Rectal smooth muscle tissue (tissue), 1 donor: ENCODE data around the gene LPP.

Source experiments
- H3K27ac ChIP-seq: one replicate; pipeline ENCODE4 v1.7.0; 2013; ENCODE audit warnings: low read depth, low read length, inconsistent platforms
- H3K27me3 ChIP-seq: one replicate; pipeline ENCODE4 v1.7.0; 2013; ENCODE audit warnings: low read length; ENCODE audit not compliant: control insufficient read depth, insufficient read depth
- H3K36me3 ChIP-seq: one replicate; pipeline ENCODE4 v1.7.0; 2013; ENCODE audit warnings: low read length; ENCODE audit not compliant: control insufficient read depth, insufficient read depth
- H3K4me1 ChIP-seq: one replicate; pipeline ENCODE4 v1.7.0; 2013; ENCODE audit warnings: low read length; ENCODE audit not compliant: control insufficient read depth, insufficient read depth
- H3K4me3 ChIP-seq: one replicate; pipeline ENCODE4 v1.7.0; 2013; ENCODE audit warnings: low read length
- H3K9ac ChIP-seq: one replicate; pipeline ENCODE4 v1.7.0; 2013; ENCODE audit warnings: low read length

LPP gene

DNA sequence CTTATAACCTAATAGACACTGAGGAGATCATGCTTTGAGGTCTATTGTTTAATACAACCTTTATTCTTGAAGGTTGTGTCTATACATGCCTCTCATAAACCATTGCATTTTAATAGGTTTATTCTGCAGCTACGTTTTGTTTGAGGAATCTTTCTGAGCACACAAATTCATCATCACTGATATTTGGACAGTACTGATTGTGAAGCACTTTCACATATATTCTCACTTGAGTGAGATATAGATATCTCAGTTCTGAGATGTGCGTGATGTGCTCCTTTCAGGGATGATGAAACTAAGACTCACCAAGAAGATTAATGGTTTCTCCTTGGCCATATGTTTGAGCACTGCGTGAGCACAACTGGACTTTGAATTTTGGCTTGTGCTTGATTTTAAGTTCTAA, 374.4 kb downstream of the LPP start:
- H3K9ac ChIP-seq: no peak overlapping the region
- H3K4me1 ChIP-seq: peaks cover 9% of the 10 kb centered on the region
- no peak overlapping the region for H3K27ac ChIP-seq

DNA sequence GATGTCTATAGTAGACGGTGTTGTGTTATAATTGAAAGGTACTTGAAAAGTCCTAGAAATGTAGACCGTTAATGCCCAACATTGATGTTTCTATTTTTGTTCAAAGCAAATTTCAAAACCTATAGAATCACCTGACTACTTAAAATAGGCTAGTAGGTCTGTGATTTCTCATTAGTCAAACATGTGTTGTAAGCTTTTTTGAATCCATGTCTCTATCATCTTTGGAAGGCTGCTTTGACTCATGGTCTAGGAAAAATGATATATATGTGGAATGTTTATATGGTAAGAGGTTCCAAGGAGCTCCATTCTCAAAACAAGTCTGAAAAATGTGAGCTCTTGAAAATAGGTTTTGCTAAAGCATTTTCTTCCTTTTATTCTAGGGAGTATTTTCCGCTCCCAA, 375.3 kb downstream of the LPP start:
- no peak overlapping the region for H3K9ac ChIP-seq
- peaks cover 12% of the 10 kb centered on the region for H3K4me1 ChIP-seq

More for the DNA sequence above, 374.4 kb downstream of the LPP start:
- H3K27me3 ChIP-seq: no peaks in the 10 kb centered on the region
- no peaks in the 10 kb centered on the region for H3K36me3 ChIP-seq
- no peak overlapping the region for H3K4me3 ChIP-seq

DNA sequence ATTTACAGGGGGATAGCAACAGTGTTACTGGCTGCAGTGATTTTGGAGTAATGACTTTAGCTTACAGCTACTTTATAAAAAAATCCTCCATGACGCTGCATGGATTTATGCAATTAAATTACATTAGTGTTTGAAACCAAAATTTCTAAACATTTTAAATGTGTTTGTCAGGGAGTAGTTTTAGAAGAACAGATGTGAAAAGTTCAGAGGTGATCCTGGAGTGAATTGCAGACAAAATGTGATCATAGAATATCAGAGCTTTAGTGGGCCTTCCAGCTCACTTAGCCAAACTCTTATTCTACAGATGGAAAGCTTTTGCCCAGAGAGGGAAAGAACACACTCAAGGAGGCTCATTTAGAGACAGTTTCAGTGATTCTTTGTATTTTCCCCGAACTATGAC, 376.3 kb downstream of the LPP start:
- H3K4me3 ChIP-seq: no peak overlapping the region
- H3K36me3 ChIP-seq: no peaks in the 10 kb centered on the region
- H3K27ac ChIP-seq: peak overlapping the region; percentile 10
- H3K4me1 ChIP-seq: peaks cover 12% of the 10 kb centered on the region
- no peak overlapping the region for H3K9ac ChIP-seq
- H3K27me3 ChIP-seq: no peaks in the 10 kb centered on the region

More for the DNA sequence above, 375.3 kb downstream of the LPP start:
- no peak overlapping the region for H3K27ac ChIP-seq
- H3K4me3 ChIP-seq: no peak overlapping the region
- no peaks in the 10 kb centered on the region for H3K27me3 ChIP-seq
- H3K36me3 ChIP-seq: no peaks in the 10 kb centered on the region

DNA sequence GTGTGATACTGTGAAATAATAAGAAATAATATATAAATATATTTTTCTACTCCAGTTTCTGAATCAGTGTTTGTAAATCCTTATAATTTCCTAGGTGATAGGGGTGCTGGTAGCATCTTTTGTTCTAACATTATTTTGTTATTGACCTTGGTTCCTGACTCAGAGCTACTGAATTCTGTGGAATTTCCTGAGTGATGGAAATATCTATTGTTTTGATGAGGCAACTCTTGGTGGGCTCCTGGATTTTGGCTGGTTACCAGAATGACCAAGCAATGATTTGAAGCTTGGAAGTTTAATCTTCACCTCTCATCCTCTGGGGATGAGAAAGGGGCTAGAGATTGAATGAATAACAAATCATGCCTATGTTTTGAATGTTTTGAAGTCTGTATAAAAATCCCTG, 377.3 kb downstream of the LPP start:
- H3K4me3 ChIP-seq: no peak overlapping the region
- no peak overlapping the region for H3K9ac ChIP-seq
- H3K27ac ChIP-seq: no peak overlapping the region
- no peaks in the 10 kb centered on the region for H3K27me3 ChIP-seq
- H3K4me1 ChIP-seq: peaks cover 12% of the 10 kb centered on the region
- no peaks in the 10 kb centered on the region for H3K36me3 ChIP-seq

DNA sequence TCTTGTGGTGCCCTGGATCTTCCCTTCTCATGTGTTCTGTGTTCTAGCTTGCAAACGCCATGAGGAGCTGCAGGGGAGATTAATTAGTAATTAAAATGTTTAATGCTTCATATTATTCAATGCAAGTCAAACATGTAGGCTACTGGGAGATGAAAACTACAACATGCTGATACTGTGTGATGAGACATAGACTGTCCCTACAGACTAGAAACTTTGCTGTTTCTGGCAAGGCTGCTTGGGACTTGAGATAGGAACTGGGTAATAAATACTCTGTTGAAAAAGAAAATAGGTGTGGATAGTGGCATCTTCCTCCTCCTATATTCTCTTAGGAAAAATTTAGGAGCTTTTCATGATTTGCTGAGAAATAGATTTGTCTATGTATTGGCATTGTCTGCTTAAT, 379.2 kb downstream of the LPP start:
- Histone ChIP-seq H3K4me3 (no peak overlapping the region), H3K27ac (no peak overlapping the region), H3K4me1 (peaks cover 12% of the 10 kb centered on the region), H3K36me3 (no peaks in the 10 kb centered on the region), H3K27me3 (no peaks in the 10 kb centered on the region), H3K9ac (no peak overlapping the region)

DNA sequence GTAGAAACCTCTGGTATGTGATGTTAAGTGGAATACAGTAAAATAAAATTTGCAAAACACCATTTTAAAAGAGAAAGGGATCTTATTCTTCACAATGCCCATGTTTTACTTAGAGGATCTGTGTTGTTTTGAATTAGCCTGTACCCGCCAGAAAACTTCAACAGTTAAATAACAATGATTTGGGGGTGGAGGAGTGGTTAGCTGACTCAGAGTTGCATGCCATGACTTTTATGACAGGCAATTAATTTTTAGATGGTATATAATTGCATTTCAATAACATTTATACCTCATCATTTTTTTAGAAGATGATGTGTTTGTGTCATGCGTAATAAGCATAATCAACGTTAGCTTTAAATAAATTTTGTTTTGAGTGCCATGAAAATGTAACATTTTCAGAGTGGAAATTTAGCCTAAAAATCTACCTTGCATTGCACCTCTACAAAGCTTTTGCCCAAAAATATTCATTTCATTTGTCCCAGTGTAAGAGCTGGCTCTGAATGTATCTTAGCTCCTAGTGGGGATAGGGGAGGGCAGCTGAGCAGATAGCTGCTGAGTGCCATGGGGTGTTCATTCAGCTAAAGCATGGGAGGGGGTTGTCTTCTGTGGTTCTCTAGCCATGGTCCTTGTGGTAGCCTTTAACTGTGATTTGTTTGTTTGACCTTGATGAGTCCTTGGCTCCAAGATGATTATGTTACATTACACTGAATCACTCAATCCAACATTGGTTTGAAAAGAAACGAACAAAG, 379.8 kb downstream of the LPP start:
- Histone ChIP-seq H3K9ac (no peak overlapping the region), H3K36me3 (no peaks in the 10 kb centered on the region), H3K27ac (no peak overlapping the region), H3K4me1 (peaks cover 7% of the 10 kb centered on the region), H3K27me3 (no peaks in the 10 kb centered on the region), H3K4me3 (no peak overlapping the region)

DNA sequence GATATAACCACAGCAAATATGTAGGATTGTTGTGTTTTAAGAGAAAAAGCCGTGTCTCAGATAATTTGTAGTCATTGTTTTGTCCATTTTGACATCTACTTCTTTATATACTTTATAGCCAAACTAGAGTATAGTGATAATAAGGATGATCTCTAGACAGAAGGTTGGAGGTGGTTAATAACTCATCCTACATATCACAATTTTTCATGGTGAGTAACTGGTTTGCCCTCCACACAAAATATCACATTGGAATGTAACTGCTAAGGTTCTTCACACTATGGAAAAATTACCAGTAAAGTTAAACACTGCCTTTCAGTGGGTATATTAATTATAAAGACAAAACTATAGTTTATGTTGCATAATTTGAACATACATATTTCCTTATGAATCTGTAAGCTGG, 380.7 kb downstream of the LPP start:
- H3K27me3 ChIP-seq: no peaks in the 10 kb centered on the region
- H3K4me3 ChIP-seq: no peak overlapping the region
- peaks cover 9% of the 10 kb centered on the region for H3K4me1 ChIP-seq
- H3K9ac ChIP-seq: no peak overlapping the region
- no peaks in the 10 kb centered on the region for H3K36me3 ChIP-seq
- no peak overlapping the region for H3K27ac ChIP-seq

DNA sequence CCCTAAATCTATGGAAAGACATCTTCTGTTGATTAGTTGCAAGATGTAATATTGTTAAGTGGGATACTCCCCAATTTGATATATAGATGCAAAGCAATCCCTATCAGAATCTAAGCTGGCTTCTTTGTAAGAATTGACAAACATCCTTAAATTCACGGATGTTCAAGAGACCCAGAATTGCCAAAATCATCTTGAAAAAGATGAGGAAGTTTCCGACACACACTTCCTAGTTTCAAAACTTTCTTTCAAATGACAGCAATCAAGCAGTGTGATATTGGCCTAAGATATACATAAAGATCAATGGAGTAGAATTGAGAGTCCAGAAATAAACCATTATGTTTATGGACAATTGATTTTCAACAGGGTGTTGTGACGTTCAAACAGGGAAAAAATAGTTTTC, 383.6 kb downstream of the LPP start:
- Histone ChIP-seq H3K4me1 (peaks cover 7% of the 10 kb centered on the region), H3K36me3 (no peaks in the 10 kb centered on the region), H3K27me3 (no peaks in the 10 kb centered on the region), H3K27ac (no peak overlapping the region), H3K4me3 (no peak overlapping the region), H3K9ac (no peak overlapping the region)

DNA sequence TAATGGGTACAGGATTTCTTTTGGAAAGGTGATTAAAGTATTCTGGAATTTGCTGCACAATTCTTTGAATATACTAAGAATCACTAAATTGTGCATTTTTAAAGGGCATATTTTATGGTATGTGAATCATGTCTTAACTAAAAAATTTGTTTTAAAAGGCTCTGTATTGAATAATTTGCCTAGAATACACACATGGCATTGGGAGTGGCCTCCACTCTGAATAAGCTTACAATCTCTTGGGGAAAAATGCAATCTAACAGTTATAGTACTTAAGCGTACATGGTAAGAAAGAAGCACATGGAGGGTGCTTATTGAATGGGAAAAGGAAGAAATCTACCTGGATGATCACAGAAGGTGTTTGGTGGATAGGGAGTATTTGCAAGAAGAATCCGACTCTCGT, 385.1 kb downstream of the LPP start:
- no peaks in the 10 kb centered on the region for H3K27me3 ChIP-seq
- no peak overlapping the region for H3K4me3 ChIP-seq
- no peak overlapping the region for H3K9ac ChIP-seq
- H3K4me1 ChIP-seq: peaks cover 4% of the 10 kb centered on the region
- no peaks in the 10 kb centered on the region for H3K36me3 ChIP-seq
- H3K27ac ChIP-seq: no peak overlapping the region

DNA sequence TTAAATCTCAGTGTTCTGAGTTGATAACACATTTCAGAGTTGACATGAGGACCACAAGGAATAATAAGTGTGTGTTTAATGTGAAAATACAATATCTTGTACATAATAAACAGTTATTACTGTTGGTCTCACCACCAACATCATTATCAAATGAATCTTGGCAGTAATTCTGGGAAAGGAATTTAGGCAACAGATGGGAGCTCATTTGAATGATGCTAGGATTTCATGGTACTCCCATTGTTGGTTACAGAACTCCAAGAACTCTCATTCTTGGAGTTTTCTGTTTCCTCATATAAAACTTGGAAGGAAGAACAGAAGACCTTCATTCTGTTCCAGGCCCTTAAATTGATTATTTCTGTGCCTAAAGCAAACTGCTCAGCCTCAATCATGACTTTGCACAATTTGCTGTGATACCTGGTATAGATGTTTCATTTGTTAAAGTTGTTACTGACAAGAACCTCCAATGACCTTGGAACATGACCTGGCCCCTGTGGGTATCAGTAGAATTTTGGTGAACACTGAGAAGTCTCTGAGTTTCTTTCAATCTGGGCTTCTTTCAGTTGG, 385.8 kb downstream of the LPP start:
- no peaks in the 10 kb centered on the region for H3K36me3 ChIP-seq
- H3K9ac ChIP-seq: no peak overlapping the region
- no peaks in the 10 kb centered on the region for H3K27me3 ChIP-seq
- peaks cover 2% of the 10 kb centered on the region for H3K4me1 ChIP-seq
- H3K27ac ChIP-seq: no peak overlapping the region
- no peak overlapping the region for H3K4me3 ChIP-seq

DNA sequence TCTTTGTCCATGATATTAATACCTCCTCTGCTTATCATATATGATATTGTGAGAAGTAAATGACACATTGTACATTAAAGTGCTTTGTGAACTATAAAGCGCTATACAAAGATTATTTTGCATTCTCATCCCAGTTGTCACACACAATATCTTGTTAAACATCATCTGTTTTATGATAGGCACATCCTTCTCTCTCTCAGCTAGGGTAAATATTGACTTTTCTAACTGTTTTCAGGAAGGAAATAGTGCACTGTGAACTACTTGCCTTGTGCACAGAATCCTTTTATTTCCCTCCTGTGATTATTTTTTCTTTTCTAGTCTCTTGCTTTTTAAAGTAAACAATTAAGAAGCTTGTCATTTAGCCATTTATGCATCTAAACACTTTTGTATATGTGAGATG, 388.2 kb downstream of the LPP start:
- H3K4me3 ChIP-seq: no peak overlapping the region
- H3K4me1 ChIP-seq: peaks cover 2% of the 10 kb centered on the region
- no peaks in the 10 kb centered on the region for H3K36me3 ChIP-seq
- H3K27me3 ChIP-seq: no peaks in the 10 kb centered on the region
- no peak overlapping the region for H3K9ac ChIP-seq
- H3K27ac ChIP-seq: no peak overlapping the region

DNA sequence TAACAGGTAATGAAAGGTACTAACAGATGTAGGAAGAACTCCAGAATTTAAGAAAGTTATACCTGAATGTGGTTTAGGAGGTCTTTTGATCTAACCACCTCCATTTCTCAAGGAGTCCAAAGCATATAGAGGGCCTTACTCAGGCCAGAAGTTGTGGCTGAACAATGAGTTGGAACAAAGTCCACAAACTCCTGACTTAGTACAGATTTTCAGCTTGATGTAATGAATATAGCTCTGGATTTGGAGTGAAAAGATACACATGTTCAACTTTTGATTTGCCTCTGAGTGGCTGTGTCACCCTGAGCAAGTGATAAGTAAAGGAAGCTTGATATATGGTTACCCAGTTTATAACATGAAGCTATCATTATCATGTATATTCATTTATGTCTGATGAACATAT, 390.1 kb downstream of the LPP start:
- Histone ChIP-seq H3K27ac (no peak overlapping the region), H3K4me3 (no peak overlapping the region), H3K9ac (no peak overlapping the region), H3K36me3 (no peaks in the 10 kb centered on the region), H3K27me3 (no peaks in the 10 kb centered on the region), H3K4me1 (peaks cover 2% of the 10 kb centered on the region)
